GM06990 (cell line): ENCODE results near the gene BLID.

ENCODE experiments used
- DNase-seq: peaks from one replicate; pipeline ENCODE4 v3.0.0-alpha.2; 2011; ENCODE audit not compliant: insufficient read length; ENCODE audit errors: extremely low read depth
- H3K27me3 ChIP-seq: replicated peaks from 2 replicates; pipeline ENCODE4 v1.6.0; 2011; ENCODE audit warnings: low read length; ENCODE audit not compliant: control insufficient read depth, insufficient read depth
- H3K36me3 ChIP-seq: 2 replicates; pipeline ENCODE4 v1.5.1; 2011; ENCODE audit warnings: low read length; ENCODE audit not compliant: control insufficient read depth, insufficient read depth
- H3K4me3 ChIP-seq: replicated peaks from 2 replicates; pipeline ENCODE4 v1.5.1; 2011; ENCODE audit warnings: low read depth, mild to moderate bottlenecking, control low read depth, low read length
- TF ChIP-seq, protein P1 (sequence below): IDR thresholded peaks from 2 replicates; pipeline ENCODE4 v1.5.1; 2011; ENCODE audit warnings: low read length, control low read depth, mild to moderate bottlenecking, inconsistent platforms; ENCODE audit not compliant: insufficient read depth, poor library complexity, severe bottlenecking

BLID gene

DNA sequence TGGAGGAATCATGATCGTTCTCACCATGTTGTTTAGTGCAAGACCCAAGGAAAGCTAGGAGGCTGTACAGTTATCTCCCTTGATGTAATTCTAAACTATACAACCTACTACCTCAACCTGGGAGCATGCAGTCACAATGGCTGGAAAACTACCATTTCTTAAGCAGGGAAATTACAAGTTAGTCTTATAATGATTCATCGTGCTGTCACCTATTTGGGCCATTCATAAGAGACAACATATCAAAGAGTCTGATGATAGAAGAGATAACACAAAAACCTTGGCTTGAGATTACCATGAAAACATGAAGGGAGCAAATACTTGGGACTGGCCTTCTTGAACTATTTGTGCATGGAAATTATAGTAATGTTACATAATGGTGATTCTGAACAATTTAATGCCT is 30.5 kb upstream of the BLID start:
- H3K27me3 ChIP-seq: no peaks in the 10 kb centered on the region
- no peaks in the 10 kb centered on the region for H3K36me3 ChIP-seq
- TF ChIP-seq, protein P1, sequence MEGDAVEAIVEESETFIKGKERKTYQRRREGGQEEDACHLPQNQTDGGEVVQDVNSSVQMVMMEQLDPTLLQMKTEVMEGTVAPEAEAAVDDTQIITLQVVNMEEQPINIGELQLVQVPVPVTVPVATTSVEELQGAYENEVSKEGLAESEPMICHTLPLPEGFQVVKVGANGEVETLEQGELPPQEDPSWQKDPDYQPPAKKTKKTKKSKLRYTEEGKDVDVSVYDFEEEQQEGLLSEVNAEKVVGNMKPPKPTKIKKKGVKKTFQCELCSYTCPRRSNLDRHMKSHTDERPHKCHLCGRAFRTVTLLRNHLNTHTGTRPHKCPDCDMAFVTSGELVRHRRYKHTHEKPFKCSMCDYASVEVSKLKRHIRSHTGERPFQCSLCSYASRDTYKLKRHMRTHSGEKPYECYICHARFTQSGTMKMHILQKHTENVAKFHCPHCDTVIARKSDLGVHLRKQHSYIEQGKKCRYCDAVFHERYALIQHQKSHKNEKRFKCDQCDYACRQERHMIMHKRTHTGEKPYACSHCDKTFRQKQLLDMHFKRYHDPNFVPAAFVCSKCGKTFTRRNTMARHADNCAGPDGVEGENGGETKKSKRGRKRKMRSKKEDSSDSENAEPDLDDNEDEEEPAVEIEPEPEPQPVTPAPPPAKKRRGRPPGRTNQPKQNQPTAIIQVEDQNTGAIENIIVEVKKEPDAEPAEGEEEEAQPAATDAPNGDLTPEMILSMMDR: no peak
- DNase-seq: no peak
- H3K4me3 ChIP-seq: no peak overlapping the region

DNA sequence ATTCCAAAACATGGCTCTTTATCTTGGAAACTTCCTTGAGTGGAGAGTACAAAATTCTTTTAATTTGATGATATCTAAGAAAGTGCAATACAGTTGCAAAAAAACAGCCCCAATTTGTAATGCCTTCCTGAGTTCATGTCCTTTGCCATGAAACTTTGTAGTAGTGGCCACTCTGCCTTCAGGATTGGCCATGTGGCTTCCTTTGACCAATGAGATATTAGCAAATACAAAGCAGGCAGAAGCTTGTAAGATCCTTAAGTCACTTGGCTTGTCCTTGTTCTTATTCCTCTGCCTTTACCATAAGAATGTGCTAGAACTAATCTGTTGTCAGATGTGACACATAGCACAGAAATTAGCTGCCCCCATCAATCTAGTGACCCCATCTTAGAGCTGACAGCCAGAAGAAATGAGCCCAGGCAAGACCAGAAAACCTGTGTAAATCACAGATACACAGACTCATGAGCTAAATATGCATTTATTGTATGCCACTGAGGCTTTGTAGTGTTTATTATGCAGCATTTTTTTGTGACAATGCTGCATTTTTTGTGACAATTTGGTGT is 29.8 kb upstream of the BLID start:
- TF ChIP-seq, protein P1: no peak
- H3K27me3 ChIP-seq: no peaks in the 10 kb centered on the region
- no peak for DNase-seq
- no peaks in the 10 kb centered on the region for H3K36me3 ChIP-seq
- H3K4me3 ChIP-seq: no peak overlapping the region

DNA sequence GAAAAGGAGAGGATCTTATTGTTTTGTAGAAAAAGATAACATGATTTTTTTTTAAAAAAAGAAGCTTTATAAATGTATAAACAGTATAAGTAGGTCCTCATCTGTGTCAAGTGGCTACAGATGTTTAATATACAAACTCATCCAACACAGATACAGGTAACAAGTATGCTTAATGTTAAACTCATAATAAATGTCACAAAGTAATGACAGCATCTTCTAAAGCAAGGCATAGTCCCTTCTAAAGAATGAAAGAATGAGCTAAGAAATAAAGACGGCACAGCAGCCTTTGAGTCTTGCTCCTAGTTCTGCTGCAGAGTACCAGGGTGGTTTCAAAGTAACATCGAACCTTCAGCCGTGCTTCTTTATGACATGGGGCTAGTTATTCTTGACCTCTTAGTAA is 28.7 kb upstream of the BLID start:
- DNase-seq: no peak
- no peak overlapping the region for H3K4me3 ChIP-seq
- H3K27me3 ChIP-seq: no peaks in the 10 kb centered on the region
- H3K36me3 ChIP-seq: no peaks in the 10 kb centered on the region
- TF ChIP-seq, protein P1: no peak

DNA sequence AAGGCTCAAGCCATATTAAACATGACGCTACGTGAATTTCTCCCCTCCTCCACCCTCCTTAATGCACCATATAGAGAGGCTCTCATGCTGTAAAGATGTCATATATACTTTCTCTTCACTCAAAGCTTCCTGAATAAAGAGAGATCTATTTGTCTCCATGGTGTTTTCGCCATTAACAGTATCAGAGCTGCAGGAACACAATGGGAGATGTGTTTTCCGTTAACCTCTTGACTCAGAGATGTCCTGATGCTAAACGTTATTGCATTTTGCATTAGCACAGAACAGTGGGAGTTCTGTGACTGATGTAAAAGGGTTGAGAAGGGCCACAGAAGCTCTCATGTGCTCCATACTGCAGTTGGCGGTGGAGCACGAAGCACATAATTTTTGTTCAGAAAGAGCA is 25.7 kb upstream of the BLID start:
- TF ChIP-seq, protein P1: no peak
- no peak for DNase-seq
- no peaks in the 10 kb centered on the region for H3K27me3 ChIP-seq
- no peaks in the 10 kb centered on the region for H3K36me3 ChIP-seq
- no peak overlapping the region for H3K4me3 ChIP-seq

DNA sequence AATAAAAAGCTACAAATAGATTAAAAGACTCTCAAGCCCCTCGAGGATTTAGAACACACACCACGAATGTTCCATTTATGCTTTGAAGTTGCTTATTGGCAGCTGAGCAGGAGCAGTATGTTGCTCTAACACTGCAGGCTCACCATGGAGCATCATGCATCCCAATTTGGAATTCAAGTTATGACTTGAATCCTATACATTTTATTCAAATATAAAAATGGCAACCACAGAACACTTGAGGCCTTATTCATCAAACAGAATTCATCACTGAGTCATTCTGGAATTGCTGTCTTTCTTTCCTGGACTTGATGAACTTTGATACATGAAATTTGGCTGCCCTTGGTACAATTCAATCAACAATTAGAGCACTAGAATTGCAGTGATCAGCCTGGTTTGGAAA is 24.5 kb upstream of the BLID start:
- no peak overlapping the region for H3K4me3 ChIP-seq
- no peak for DNase-seq
- H3K36me3 ChIP-seq: no peaks in the 10 kb centered on the region
- TF ChIP-seq, protein P1: no peak
- no peaks in the 10 kb centered on the region; the same call in 1 of the 2 replicates for H3K27me3 ChIP-seq

DNA sequence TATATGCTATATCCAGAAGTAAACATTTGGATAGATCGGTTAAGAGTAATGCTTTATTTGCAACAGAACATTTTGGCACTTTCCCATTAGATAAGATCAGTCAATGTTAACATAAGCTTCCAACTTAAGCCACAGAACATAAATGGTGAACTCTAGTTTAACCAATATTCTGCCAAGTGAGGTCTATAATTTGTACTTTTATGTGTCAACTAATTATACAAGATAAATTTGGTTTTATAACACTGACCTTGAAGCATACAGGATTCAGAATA is 23.5 kb upstream of the BLID start:
- no peaks in the 10 kb centered on the region for H3K36me3 ChIP-seq
- DNase-seq: no peak
- H3K27me3 ChIP-seq: no peaks in the 10 kb centered on the region; the same call in 1 of the 2 replicates
- TF ChIP-seq, protein P1: no peak
- H3K4me3 ChIP-seq: no peak overlapping the region
